Measurements from ENCODE around the gene MEGF11. TPM values are rescaled to one million over a fixed set of nuclear protein-coding genes. Genes with fewer than 3 reads are reported as not detected.

The MEGF11 gene
- polyA plus RNA-seq, 6 donors from 2014 or later, result 1.00 TPM; not detected in 5

- H3K27me3 Mint-ChIP-seq, result peaks cover 5 to 40% (median 8%) of the 10 kb centered on the region in 3 donors
- no peak for ATAC-seq (ENCODE audit: low read depth in 2 of 2)
- no peak overlapping the region for H3K27ac Mint-ChIP-seq
- H3K4me1 Mint-ChIP-seq, result peaks cover 0 to 4% (median 0%) of the 10 kb centered on the region in 3 donors
- H3K4me3 Mint-ChIP-seq, result no peak overlapping the region
- H3K9me3 Mint-ChIP-seq, result no peaks in the 10 kb centered on the region
- no peaks in the 10 kb centered on the region for H3K36me3 Mint-ChIP-seq
- no peak for DNase-seq
Measured at GRCh38 chr15:66111363-66111762, 142.2 kb downstream of the MEGF11 start.

- no peak for ATAC-seq (ENCODE audit: low read depth in 2 of 2)
- H3K27me3 Mint-ChIP-seq, result peaks cover 5 to 45% (median 10%) of the 10 kb centered on the region in 3 donors
- peak overlapping the region in 1 of 6 donors; percentile 45 for H3K27ac Mint-ChIP-seq
- no peaks in the 10 kb centered on the region for H3K9me3 Mint-ChIP-seq
- H3K4me3 Mint-ChIP-seq, result no peak overlapping the region
- peaks cover 0 to 4% (median 0%) of the 10 kb centered on the region in 3 donors for H3K4me1 Mint-ChIP-seq
- no peaks in the 10 kb centered on the region for H3K36me3 Mint-ChIP-seq
- DNase-seq, result no peak
Measured at GRCh38 chr15:66110864-66111263, 142.7 kb downstream of the MEGF11 start.

- DNase-seq, result no peak
- no peaks in the 10 kb centered on the region for H3K36me3 Mint-ChIP-seq
- no peaks in the 10 kb centered on the region for H3K9me3 Mint-ChIP-seq
- H3K27me3 Mint-ChIP-seq, result peaks cover 5 to 48% (median 10%) of the 10 kb centered on the region in 3 donors
- no peaks in the 10 kb centered on the region for H3K4me1 Mint-ChIP-seq
- H3K27ac Mint-ChIP-seq, result no peak overlapping the region
- no peak for ATAC-seq (ENCODE audit: low read depth in 2 of 2)
- peak overlapping the region in 1 of 8 donors; percentile 68 for H3K4me3 Mint-ChIP-seq
Measured at GRCh38 chr15:66109826-66110225, 143.7 kb downstream of the MEGF11 start.

- peak overlapping the region in 1 of 8 donors; percentile 35 for H3K4me3 Mint-ChIP-seq
- ATAC-seq (ENCODE audit: low read depth in 2 of 2) (no peak), DNase-seq (no peak)
- no peaks in the 10 kb centered on the region for H3K4me1 Mint-ChIP-seq
- no peak overlapping the region for H3K27ac Mint-ChIP-seq
- H3K9me3 Mint-ChIP-seq, result no peaks in the 10 kb centered on the region
- H3K27me3 Mint-ChIP-seq, result peaks cover 9 to 48% (median 10%) of the 10 kb centered on the region in 3 donors
- no peaks in the 10 kb centered on the region for H3K36me3 Mint-ChIP-seq
Measured at GRCh38 chr15:66108483-66109265, 144.9 kb downstream of the MEGF11 start.

- H3K36me3 Mint-ChIP-seq, result no peaks in the 10 kb centered on the region
- no peak overlapping the region for H3K4me3 Mint-ChIP-seq
- peaks cover 9 to 50% (median 10%) of the 10 kb centered on the region in 3 donors for H3K27me3 Mint-ChIP-seq
- H3K4me1 Mint-ChIP-seq, result no peaks in the 10 kb centered on the region
- H3K27ac Mint-ChIP-seq, result no peak overlapping the region
- DNase-seq, result no peak
- H3K9me3 Mint-ChIP-seq, result no peaks in the 10 kb centered on the region
- no peak for ATAC-seq (ENCODE audit: low read depth in 2 of 2)
Measured at GRCh38 chr15:66107070-66107469, 146.5 kb downstream of the MEGF11 start.

GRCh38 chr15:66105286-66106265, 148.0 kb downstream of the MEGF11 start:
- Mint-ChIP-seq H3K27ac (no peak overlapping the region), H3K4me1 (peaks cover 0 to 5% (median 0%) of the 10 kb centered on the region in 3 donors), H3K36me3 (no peaks in the 10 kb centered on the region), H3K27me3 (peaks cover 9 to 59% (median 10%) of the 10 kb centered on the region in 3 donors), H3K9me3 (no peaks in the 10 kb centered on the region), H3K4me3 (no peak overlapping the region)
- no peak for DNase-seq
- no peak for ATAC-seq (ENCODE audit: low read depth in 2 of 2)

- ATAC-seq (ENCODE audit: low read depth in 2 of 2), result no peak
- peaks cover 4 to 47% (median 16%) of the 10 kb centered on the region in 3 donors for H3K27me3 Mint-ChIP-seq
- no peak overlapping the region for H3K4me3 Mint-ChIP-seq
- no peaks in the 10 kb centered on the region for H3K9me3 Mint-ChIP-seq
- DNase-seq, result no peak
- H3K4me1 Mint-ChIP-seq, result peaks cover 0 to 5% (median 0%) of the 10 kb centered on the region in 3 donors
- H3K27ac Mint-ChIP-seq, result no peak overlapping the region
- no peaks in the 10 kb centered on the region for H3K36me3 Mint-ChIP-seq
Measured at GRCh38 chr15:66103293-66103590, 150.3 kb downstream of the MEGF11 start.

- peaks cover 0 to 5% (median 0%) of the 10 kb centered on the region in 3 donors for H3K4me1 Mint-ChIP-seq
- DNase-seq, result no peak
- no peaks in the 10 kb centered on the region for H3K9me3 Mint-ChIP-seq
- no peaks in the 10 kb centered on the region for H3K36me3 Mint-ChIP-seq
- H3K27ac Mint-ChIP-seq, result no peak overlapping the region
- no peak for ATAC-seq (ENCODE audit: low read depth in 2 of 2)
- peak overlapping the region in 1 of 8 donors; percentile 31 for H3K4me3 Mint-ChIP-seq
- H3K27me3 Mint-ChIP-seq, result peaks cover 4 to 44% (median 16%) of the 10 kb centered on the region in 3 donors
Measured at GRCh38 chr15:66102563-66103292, 150.8 kb downstream of the MEGF11 start.

- ATAC-seq (ENCODE audit: low read depth in 2 of 2) (no peak), DNase-seq (no peak)
- H3K36me3 Mint-ChIP-seq, result no peaks in the 10 kb centered on the region
Measured at GRCh38 chr15:66101715-66102395, 151.7 kb downstream of the MEGF11 start.

GRCh38 chr15:66100761-66101160, 152.8 kb downstream of the MEGF11 start:
- Mint-ChIP-seq H3K27ac (peak overlapping the region in 1 of 6 donors; percentile 40), H3K4me1 (peaks cover 0 to 5% (median 0%) of the 10 kb centered on the region in 3 donors), H3K9me3 (no peaks in the 10 kb centered on the region), H3K36me3 (no peaks in the 10 kb centered on the region), H3K27me3 (peaks cover 4 to 28% (median 6%) of the 10 kb centered on the region in 3 donors), H3K4me3 (peak overlapping the region in 1 of 8 donors; percentile 9)
- ATAC-seq (ENCODE audit: low read depth in 2 of 2) (no peak), DNase-seq (no peak)

More at GRCh38 chr15:66101715-66102395, 151.7 kb downstream of the MEGF11 start:
- H3K9me3 Mint-ChIP-seq, result no peaks in the 10 kb centered on the region
- no peak overlapping the region for H3K4me3 Mint-ChIP-seq
- H3K4me1 Mint-ChIP-seq, result peaks cover 0 to 5% (median 0%) of the 10 kb centered on the region in 3 donors
- no peak overlapping the region for H3K27ac Mint-ChIP-seq
- peaks cover 4 to 39% (median 12%) of the 10 kb centered on the region in 3 donors for H3K27me3 Mint-ChIP-seq

GRCh38 chr15:66099950-66100671, 153.4 kb downstream of the MEGF11 start:
- H3K4me1 Mint-ChIP-seq, result peaks cover 0 to 5% (median 0%) of the 10 kb centered on the region in 3 donors
- H3K4me3 Mint-ChIP-seq, result peak overlapping the region in 1 of 8 donors; percentile 9
- H3K36me3 Mint-ChIP-seq, result no peaks in the 10 kb centered on the region
- no peak overlapping the region for H3K27ac Mint-ChIP-seq
- H3K9me3 Mint-ChIP-seq, result no peaks in the 10 kb centered on the region
- ATAC-seq (ENCODE audit: low read depth in 2 of 2) (no peak), DNase-seq (no peak)
- peaks cover 4 to 27% (median 6%) of the 10 kb centered on the region in 3 donors for H3K27me3 Mint-ChIP-seq

- no peaks in the 10 kb centered on the region for H3K9me3 Mint-ChIP-seq
- no peak overlapping the region for H3K27ac Mint-ChIP-seq
- ATAC-seq (ENCODE audit: low read depth in 2 of 2) (no peak), DNase-seq (no peak)
- no peak overlapping the region for H3K4me3 Mint-ChIP-seq
- H3K36me3 Mint-ChIP-seq, result no peaks in the 10 kb centered on the region
- peaks cover 0 to 20% (median 19%) of the 10 kb centered on the region in 3 donors for H3K27me3 Mint-ChIP-seq
- peaks cover 0 to 9% (median 0%) of the 10 kb centered on the region in 3 donors for H3K4me1 Mint-ChIP-seq
Measured at GRCh38 chr15:66098022-66098363, 155.6 kb downstream of the MEGF11 start.
